Activated T-cell treated with anti-CD3 and anti-CD28 coated beads, Interleukin-2, amount 50 U/mL, for 72 hours (primary cell): ENCODE measurements around the gene NIPBL. TPM values are rescaled to one million over a fixed set of nuclear protein-coding genes. Genes with fewer than 3 reads are reported as not detected.
"Not testable (repeated sequence)": the region's sequence is repeated elsewhere in the genome, so short reads cannot be mapped to it uniquely, and the experiment has no call there.

Experiments
- ATAC-seq, 2 donors: fragments of 150-1000 bp; cut with Tn5 transposase; replicated peaks in 1 of 2; 2 replicates each; pipeline ENCODE4 v1.10.0; 2021; ENCODE audit warnings: moderate library complexity in 2 of 2, mild to moderate bottlenecking in 1 of 2
- DNase-seq, 2 donors: peaks; one replicate each; pipeline ENCODE4 v3.0.0; 2021 to 2022; ENCODE audit warnings: mixed read lengths in 1 of 2
- H3K27ac Mint-ChIP-seq: one replicate; pipeline ENCODE4 v1.8.0; 2022; ENCODE audit warnings: mild to moderate bottlenecking, moderate library complexity, mixed read lengths
- H3K27me3 Mint-ChIP-seq: one replicate; pipeline ENCODE4 v1.8.0; 2022; ENCODE audit warnings: low read depth, mixed read lengths
- H3K36me3 Mint-ChIP-seq, 2 donors: one replicate each; pipeline ENCODE4 v1.8.0; 2022; ENCODE audit warnings: mixed read lengths in 2 of 2, mild to moderate bottlenecking in 1 of 2; ENCODE audit not compliant: insufficient read depth in 2 of 2
- H3K4me1 Mint-ChIP-seq: one replicate; pipeline ENCODE4 v1.8.0; 2022; ENCODE audit warnings: low read depth, mixed read lengths
- H3K4me3 Mint-ChIP-seq, 2 donors: one replicate each; pipeline ENCODE4 v1.8.0; 2022; ENCODE audit warnings: mild to moderate bottlenecking in 2 of 2, mixed read lengths in 2 of 2, moderate library complexity in 2 of 2
- H3K9me3 Mint-ChIP-seq, 2 donors: one replicate each; pipeline ENCODE4 v1.8.0; 2022; ENCODE audit warnings: mixed read lengths in 2 of 2
- total RNA-seq, 2 donors: library from RNA; stranded (reverse); gene quantifications; one replicate each; pipeline ENCODE4 v1.2.3, GENCODE V29; 2022

NIPBL gene
- total RNA-seq, 2 donors from 2014 or later = 56.3 to 60.9 TPM

DNA sequence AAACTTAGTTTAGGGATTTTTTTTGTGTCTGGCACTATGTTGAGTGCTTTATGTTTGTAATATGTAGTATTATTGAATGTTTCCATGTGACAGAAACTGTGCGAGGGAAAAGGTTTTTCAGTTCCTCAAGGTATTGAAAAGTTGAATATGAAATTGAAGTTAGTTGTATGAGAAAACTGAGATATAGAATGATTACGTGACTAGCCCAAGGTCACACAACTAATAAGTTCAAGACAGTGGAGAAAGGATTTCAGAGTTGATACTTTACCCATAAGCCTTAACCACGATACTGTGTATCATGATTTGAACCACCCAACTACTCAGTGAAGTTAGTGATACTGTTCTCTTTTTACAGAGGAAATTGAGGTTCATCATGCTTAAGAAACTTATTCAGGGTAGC lies 5.7 kb downstream of the NIPBL start:
- Mint-ChIP-seq H3K4me3 (peak overlapping the region; percentile 57 to 90), H3K27me3 (no peaks in the 10 kb centered on the region), H3K4me1 (peaks cover 71% of the 10 kb centered on the region), H3K27ac (peak overlapping the region; percentile 88), H3K36me3 (peaks cover 0 to 4% of the 10 kb centered on the region in 2 donors), H3K9me3 (no peaks in the 10 kb centered on the region)
- peak; percentile 70 to 74 for ATAC-seq
- no peak for DNase-seq

- peaks cover 76% of the 10 kb centered on the region for H3K4me1 Mint-ChIP-seq
- H3K9me3 Mint-ChIP-seq = no peaks in the 10 kb centered on the region
- peak overlapping the region; percentile 30 for H3K27ac Mint-ChIP-seq
- DNase-seq (no peak), ATAC-seq (no peak)
- no peaks in the 10 kb centered on the region for H3K27me3 Mint-ChIP-seq
- no peaks in the 10 kb centered on the region for H3K36me3 Mint-ChIP-seq
- peak overlapping the region; percentile 10 to 84 for H3K4me3 Mint-ChIP-seq
Observed at GRCh38 chr5:36883894-36884462, 7.4 kb downstream of the NIPBL start.

DNA sequence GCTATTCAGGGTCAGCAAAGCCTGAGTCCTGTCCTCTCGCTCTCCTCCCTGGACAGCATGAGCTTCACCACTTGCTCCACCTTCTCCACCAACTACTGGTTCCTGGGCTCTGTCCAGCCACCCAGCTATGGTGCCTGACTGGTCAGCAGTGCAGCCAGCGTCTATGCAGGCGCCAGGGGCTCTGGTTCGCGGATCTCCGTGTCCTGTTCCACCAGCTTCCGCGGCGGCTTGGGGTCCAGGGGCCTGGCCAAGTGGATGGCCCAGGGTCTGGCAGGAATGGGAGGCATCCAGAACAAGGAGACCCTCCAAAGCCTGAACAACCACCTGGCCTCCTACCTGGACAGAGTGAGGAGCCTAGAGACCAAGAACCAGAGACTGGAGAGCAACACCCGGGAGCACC lies 8.6 kb downstream of the NIPBL start:
- no peak for ATAC-seq
- Mint-ChIP-seq H3K27ac (no peak overlapping the region), H3K4me3 (no peak overlapping the region), H3K27me3 (no peaks in the 10 kb centered on the region), H3K4me1 (peaks cover 76% of the 10 kb centered on the region), H3K36me3 (no peaks in the 10 kb centered on the region), H3K9me3 (no peaks in the 10 kb centered on the region)
- DNase-seq = no peak

DNA sequence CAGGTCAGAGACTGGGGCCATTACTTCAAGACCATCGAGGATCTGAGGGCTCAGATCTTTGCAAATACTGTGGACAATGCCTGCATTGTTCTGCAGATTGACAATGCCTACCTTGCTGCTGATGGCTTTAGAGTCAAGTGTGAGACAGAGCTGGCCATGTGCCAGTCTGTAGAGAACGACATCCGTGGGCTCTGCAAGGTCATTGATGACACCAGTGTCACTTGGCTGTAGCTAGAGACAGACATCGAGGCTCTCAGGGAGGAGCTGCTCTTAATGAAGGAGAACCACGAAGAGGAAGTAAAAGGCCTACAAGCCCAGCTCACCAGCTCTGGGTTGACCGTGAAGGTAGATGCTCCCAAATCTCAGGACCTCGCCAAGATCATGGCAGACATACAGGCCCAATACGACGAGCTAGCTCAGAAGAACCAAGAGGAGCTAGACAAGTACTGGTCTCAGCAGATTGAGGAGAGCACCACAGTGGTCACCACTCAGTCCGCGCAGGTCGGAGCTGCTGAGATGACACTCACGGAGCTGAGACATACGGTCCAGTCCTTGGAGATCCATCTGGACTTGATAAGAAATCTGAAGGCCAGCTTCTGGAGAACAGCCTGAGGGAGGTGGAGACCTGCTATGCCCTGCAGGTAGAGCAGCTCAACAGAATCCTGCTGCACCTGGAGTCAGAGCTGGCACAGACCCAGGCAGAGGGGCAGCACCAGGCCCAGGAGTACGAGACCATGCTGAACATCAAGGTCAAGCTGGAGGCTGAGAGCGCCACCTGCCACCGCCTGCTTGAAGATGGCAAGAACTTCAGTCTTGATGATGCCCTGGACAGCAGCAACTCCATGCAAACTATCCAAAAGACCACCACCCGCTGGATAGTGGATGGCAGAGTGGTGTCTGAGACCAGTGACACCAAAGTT lies 9.3 kb downstream of the NIPBL start:
- Mint-ChIP-seq H3K9me3 (no peaks in the 10 kb centered on the region), H3K4me1 (peaks cover 75% of the 10 kb centered on the region), H3K4me3 (no peak overlapping the region), H3K36me3 (no peaks in the 10 kb centered on the region), H3K27ac (no peak overlapping the region), H3K27me3 (no peaks in the 10 kb centered on the region)
- DNase-seq (no peak), ATAC-seq (no peak)

- Mint-ChIP-seq H3K4me1 (peaks cover 70% of the 10 kb centered on the region), H3K27ac (peak overlapping the region; percentile 72), H3K9me3 (no peaks in the 10 kb centered on the region), H3K4me3 (peak overlapping the region in 1 of 2 donors; percentile 53), H3K27me3 (no peaks in the 10 kb centered on the region), H3K36me3 (peaks cover 3 to 6% of the 10 kb centered on the region in 2 donors)
- DNase-seq (no peak), ATAC-seq (no peak)
Observed at GRCh38 chr5:36886791-36887190, 10.2 kb downstream of the NIPBL start.

GRCh38 chr5:36887532-36887931 lies 11.0 kb downstream of the NIPBL start:
- Mint-ChIP-seq H3K4me3 (peak overlapping the region; percentile 11 to 41), H3K36me3 (peaks cover 5 to 9% of the 10 kb centered on the region in 2 donors), H3K27ac (peak overlapping the region; percentile 36), H3K9me3 (no peaks in the 10 kb centered on the region), H3K4me1 (peaks cover 62% of the 10 kb centered on the region), H3K27me3 (no peaks in the 10 kb centered on the region)
- ATAC-seq (no peak), DNase-seq (no peak)

DNA sequence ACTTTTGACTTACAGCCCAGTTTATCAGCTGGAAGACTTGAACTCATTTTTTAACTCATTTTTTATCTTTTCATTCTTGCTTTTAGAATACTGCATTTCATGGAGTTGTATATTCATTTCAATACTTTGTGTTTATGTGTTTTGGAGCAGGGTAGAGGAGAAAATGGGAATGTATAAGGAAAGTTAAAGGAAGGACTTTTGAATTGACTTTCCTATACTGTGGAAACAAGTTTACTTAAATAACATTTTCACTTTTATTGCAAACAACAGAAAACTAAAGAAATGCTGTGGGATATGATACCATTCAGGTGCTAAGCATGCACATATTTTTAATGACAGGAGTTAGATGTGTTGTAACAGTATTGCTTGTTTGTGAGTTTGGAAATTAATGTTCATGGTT lies 11.7 kb downstream of the NIPBL start:
- Mint-ChIP-seq H3K27ac (peak overlapping the region; percentile 36), H3K9me3 (no peaks in the 10 kb centered on the region)
- no peak for DNase-seq

DNA sequence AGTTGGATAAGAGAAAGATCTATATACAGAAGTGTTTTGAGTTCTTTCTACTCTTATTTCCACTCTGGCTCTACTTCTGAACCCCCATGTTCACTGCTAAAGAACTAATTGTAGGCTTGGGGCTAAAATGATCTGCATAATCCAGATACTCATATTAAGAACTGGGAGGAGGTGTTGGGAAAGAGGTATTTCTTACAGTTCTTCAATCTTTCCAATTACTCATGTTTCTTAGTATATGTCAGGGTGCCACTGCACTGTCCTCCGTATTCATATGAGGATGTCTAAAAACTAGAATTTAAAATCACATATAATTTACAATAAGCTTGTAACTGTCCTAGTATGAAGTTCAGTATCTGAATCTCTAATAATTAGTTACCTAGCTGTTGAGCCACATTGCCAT lies 12.7 kb downstream of the NIPBL start:
- Mint-ChIP-seq H3K4me1 (peaks cover 64% of the 10 kb centered on the region), H3K27ac (peak overlapping the region; percentile 69), H3K27me3 (no peaks in the 10 kb centered on the region), H3K4me3 (peak overlapping the region; percentile 6 to 41), H3K36me3 (peaks cover 5 to 9% of the 10 kb centered on the region in 2 donors), H3K9me3 (no peaks in the 10 kb centered on the region)
- ATAC-seq (peak; percentile 94 to 98), DNase-seq (peak in 1 of 2 donors; percentile 16)

More for the DNA sequence above, 11.7 kb downstream of the NIPBL start:
- Mint-ChIP-seq H3K4me1 (peaks cover 62% of the 10 kb centered on the region), H3K27me3 (no peaks in the 10 kb centered on the region), H3K4me3 (peak overlapping the region; percentile 16 to 41), H3K36me3 (peaks cover 5 to 9% of the 10 kb centered on the region in 2 donors)
- ATAC-seq = no peak

- Mint-ChIP-seq H3K4me3 (no peak overlapping the region), H3K27me3 (no peaks in the 10 kb centered on the region), H3K36me3 (peaks cover 5 to 9% of the 10 kb centered on the region in 2 donors), H3K27ac (peak overlapping the region; percentile 21), H3K9me3 (no peaks in the 10 kb centered on the region), H3K4me1 (peaks cover 68% of the 10 kb centered on the region)
- DNase-seq (no peak), ATAC-seq (no peak)
Observed at GRCh38 chr5:36891266-36891665, 14.7 kb downstream of the NIPBL start.

DNA sequence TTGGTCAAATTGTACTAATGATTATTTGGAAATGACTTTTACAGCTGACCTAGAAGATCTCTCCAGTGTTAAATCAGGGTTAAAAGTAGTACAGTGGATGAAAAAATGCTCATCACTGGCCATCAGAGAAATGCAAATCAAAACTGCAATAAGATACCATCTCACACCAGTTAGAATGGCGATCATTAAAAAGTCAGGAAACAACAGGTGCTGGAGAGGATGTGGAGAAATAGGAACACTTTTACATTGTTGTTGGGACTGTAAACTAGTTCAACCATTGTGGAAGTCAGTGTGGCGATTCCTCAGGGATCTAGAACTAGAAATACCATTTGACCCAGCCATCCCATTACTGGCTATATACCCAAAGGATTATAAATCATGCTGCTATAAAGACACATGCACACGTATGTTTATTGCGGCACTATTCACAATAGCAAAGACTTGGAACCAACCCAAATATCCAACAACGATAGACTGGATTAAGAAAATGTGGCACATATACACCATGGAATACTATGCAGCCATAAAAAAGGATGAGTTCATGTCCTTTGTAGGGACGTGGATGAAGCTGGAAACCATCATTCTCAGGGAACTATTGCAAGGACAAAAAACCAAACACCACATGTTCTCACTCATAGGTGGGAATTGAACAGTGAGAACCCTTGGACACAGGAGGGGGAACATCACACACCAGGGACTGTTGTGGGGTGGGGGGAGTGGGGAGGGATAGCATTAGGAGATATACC lies 15.7 kb downstream of the NIPBL start:
- H3K9me3 Mint-ChIP-seq, ATAC-seq, H3K36me3 Mint-ChIP-seq, H3K4me3 Mint-ChIP-seq, DNase-seq, H3K27me3 Mint-ChIP-seq, H3K27ac Mint-ChIP-seq: not testable (repeated sequence)
- H3K4me1 Mint-ChIP-seq = peaks cover 63% of the 10 kb centered on the region

- Mint-ChIP-seq H3K4me3 (no peak overlapping the region), H3K9me3 (no peaks in the 10 kb centered on the region), H3K4me1 (peaks cover 60% of the 10 kb centered on the region), H3K27ac (no peak overlapping the region), H3K27me3 (no peaks in the 10 kb centered on the region), H3K36me3 (peaks cover 5 to 9% of the 10 kb centered on the region in 2 donors)
- ATAC-seq (no peak), DNase-seq (no peak)
Observed at GRCh38 chr5:36894954-36895353, 18.4 kb downstream of the NIPBL start.

GRCh38 chr5:36896476-36896875 lies 19.9 kb downstream of the NIPBL start:
- ATAC-seq (no peak), DNase-seq (no peak)
- Mint-ChIP-seq H3K4me3 (peak overlapping the region in 1 of 2 donors; percentile 3), H3K36me3 (peaks cover 2 to 6% of the 10 kb centered on the region in 2 donors), H3K27ac (no peak overlapping the region), H3K27me3 (no peaks in the 10 kb centered on the region), H3K9me3 (no peaks in the 10 kb centered on the region), H3K4me1 (peaks cover 54% of the 10 kb centered on the region)

DNA sequence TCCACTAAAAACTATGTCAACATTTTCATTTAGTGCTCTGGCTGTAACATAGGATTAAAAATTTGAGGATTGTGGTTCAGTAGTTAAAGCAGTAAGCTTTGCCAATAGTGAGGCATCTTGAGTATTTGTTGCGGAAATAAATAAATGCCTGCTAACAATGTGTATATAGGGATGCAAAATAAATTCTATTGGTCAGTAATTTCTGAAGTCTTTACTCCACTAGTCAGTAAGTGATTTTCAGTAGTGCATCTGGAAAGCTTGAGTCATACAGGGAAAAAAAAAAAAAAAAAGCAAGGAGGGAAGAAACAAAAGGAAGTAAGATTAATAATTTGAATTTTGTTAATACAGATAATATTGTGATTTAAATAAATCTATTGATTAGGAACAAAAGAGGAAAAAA lies 21.0 kb downstream of the NIPBL start:
- Mint-ChIP-seq H3K4me3 (no peak overlapping the region), H3K27me3 (no peaks in the 10 kb centered on the region), H3K36me3 (peaks cover 4 to 5% of the 10 kb centered on the region in 2 donors), H3K9me3 (peaks cover 0 to 5% of the 10 kb centered on the region in 2 donors), H3K27ac (peak overlapping the region; percentile 80), H3K4me1 (peaks cover 63% of the 10 kb centered on the region)
- ATAC-seq (no peak), DNase-seq (no peak)
